PC-3 (cell line): ENCODE results near the gene MAGI1. TPM values are rescaled to one million over a fixed set of nuclear protein-coding genes. Genes with fewer than 3 reads are reported as not detected.

Source experiments
- ATAC-seq: fragments of 200-7000 bp; cut with Tn5 transposase; 2 replicates; pipeline ENCODE4 v1.9.1; 2020; ENCODE audit warnings: mild to moderate bottlenecking, moderate library complexity
- BruUV-seq: library from RNA; stranded (reverse); fragments of 400-500 nt; replicated peaks from 2 replicates; lab custom pipeline; 2021; lab: Mats Ljungman, UMichigan
- CTCF ChIA-PET: fragments of 300-600 bp; sonication (Branson Sonifier 250); formaldehyde crosslinking; loops from one replicate; lab custom pipeline; 2022; ENCODE audit warnings: antibody characterized with exemption; lab: Charles Lee
- POLR2A ChIA-PET: fragments of 300-600 bp; sonication (Branson Sonifier 250); formaldehyde crosslinking; loops from one replicate; lab custom pipeline; 2022; ENCODE audit warnings: antibody characterized with exemption; ENCODE audit not compliant: unreplicated experiment; lab: Charles Lee
- DNase-seq: peaks from one replicate; pipeline ENCODE4 v3.0.0-alpha.2; 2015
- H2AFZ ChIP-seq: fragments of 300-600 bp; sonication (generic); 2 replicates; pipeline ENCODE4 v1.6.0; 2016; ENCODE audit warnings: antibody characterized with exemption, low read length
- H3F3A ChIP-seq: fragments of 300-600 bp; sonication (generic); one replicate; pipeline ENCODE4 v1.6.0; 2017; ENCODE audit warnings: antibody characterized with exemption, low read length, control low read depth, mild to moderate bottlenecking; ENCODE audit not compliant: unreplicated experiment
- H3K27ac ChIP-seq: fragments of 300-600 bp; sonication (generic); 2 replicates; pipeline ENCODE4 v1.5.1; 2016; ENCODE audit warnings: mild to moderate bottlenecking, low read length
- H3K27me3 ChIP-seq: fragments of 300-600 bp; sonication (generic); 2 replicates; pipeline ENCODE4 v1.6.1; 2016; ENCODE audit warnings: low read length, mixed read lengths
- H3K36me3 ChIP-seq: fragments of 300-600 bp; sonication (generic); 2 replicates; pipeline ENCODE4 v1.6.1; 2016; ENCODE audit warnings: low read depth, mixed run types, low read length, mixed read lengths
- H3K4me1 ChIP-seq: fragments of 300-600 bp; sonication (generic); 2 replicates; pipeline ENCODE4 v1.5.1; 2016; ENCODE audit warnings: low read length; ENCODE audit not compliant: insufficient read depth
- H3K4me2 ChIP-seq: fragments of 300-600 bp; sonication (generic); 2 replicates; pipeline ENCODE4 v1.6.0; 2016; ENCODE audit warnings: low read length
- H3K4me3 ChIP-seq: fragments of 300-600 bp; sonication (generic); 2 replicates; pipeline ENCODE4 v1.5.1; 2016; ENCODE audit warnings: mild to moderate bottlenecking, low read length, mixed read lengths
- H3K79me2 ChIP-seq: fragments of 300-600 bp; sonication (generic); 2 replicates; pipeline ENCODE4 v1.6.1; 2017; ENCODE audit warnings: low read length, mixed read lengths
- H3K9ac ChIP-seq: fragments of 300-600 bp; sonication (generic); 2 replicates; pipeline ENCODE4 v1.6.0; 2016; ENCODE audit warnings: mild to moderate bottlenecking, low read length
- H3K9me2 ChIP-seq: fragments of 300-600 bp; sonication (generic); replicated peaks from 2 replicates; pipeline ENCODE4 v1.6.1; 2016; ENCODE audit warnings: mixed run types, low read length, mixed read lengths
- H3K9me3 ChIP-seq: fragments of 300-600 bp; sonication (generic); 2 replicates; pipeline ENCODE4 v1.6.1; 2016; ENCODE audit warnings: low read length, mixed read lengths
- H4K20me1 ChIP-seq: fragments of 300-600 bp; sonication (generic); 2 replicates; pipeline ENCODE4 v1.6.1; 2016; ENCODE audit warnings: low read length, mixed read lengths
- CTCF ChIP-seq: fragments of 300-600 bp; sonication (generic); conservative IDR thresholded peaks from 2 replicates; pipeline ENCODE4 v1.5.1; 2017; ENCODE audit warnings: antibody characterized with exemption, low read depth, mild to moderate bottlenecking, low read length
- EZH2 ChIP-seq: fragments of 300-600 bp; sonication (generic); IDR thresholded peaks from one replicate; pipeline ENCODE4 v1.6.1; 2017; ENCODE audit warnings: antibody characterized with exemption, mild to moderate bottlenecking, low read length; ENCODE audit not compliant: unreplicated experiment
- EZH2phosphoT487 ChIP-seq: fragments of 300-600 bp; sonication (generic); IDR thresholded peaks from 2 replicates; pipeline ENCODE4 v1.6.1; 2018; ENCODE audit warnings: mild to moderate bottlenecking, antibody characterized with exemption, low read length, borderline replicate concordance
- intact Hi-C: fragments of 100-400 bp; cut with micrococcal nuclease; formaldehyde crosslinking; loops from 2 replicates; pipeline ENCODE4 v1.9.0; 2023
- total RNA-seq: library from RNA; depleted of rRNA; stranded (reverse); fragments of >200 nt; gene quantifications from 2 replicates; pipeline ENCODE4 v1.2.3, GENCODE V29; 2014

Gene MAGI1
- total RNA-seq, 1 experiment from 2014 or later: 8.9 TPM

GRCh38 chr3:65854606-65855304, 184.0 kb downstream of the MAGI1 start:
- no peak overlapping the region for H3K4me3 ChIP-seq
- H3K4me1 ChIP-seq: peaks cover 7% of the 10 kb centered on the region
- no peaks in the 10 kb centered on the region for H4K20me1 ChIP-seq
- TF ChIP-seq CTCF (no peak), EZH2 (no peak), EZH2phosphoT487 (no peak)
- H3K9me3 ChIP-seq: no peaks in the 10 kb centered on the region
- peak overlapping the region; percentile 34; the same call in 1 of the 2 replicates for H3K4me2 ChIP-seq
- intact Hi-C loops: no loop called here
- H3K79me2 ChIP-seq: no peaks in the 10 kb centered on the region
- ChIA-PET CTCF (no interaction called here), POLR2A (no interaction called here)
- DNase-seq (peak; percentile 27), ATAC-seq (peak; percentile 70)
- H3K27me3 ChIP-seq: no peaks in the 10 kb centered on the region
- H3K9ac ChIP-seq: no peak overlapping the region
- no peaks in the 10 kb centered on the region for H3K36me3 ChIP-seq
- H3K9me2 ChIP-seq: no peaks in the 10 kb centered on the region
- no TSS peak for BruUV-seq
- no peak overlapping the region for H3K27ac ChIP-seq
- no peaks in the 10 kb centered on the region for H3F3A ChIP-seq
- no peak overlapping the region for H2AFZ ChIP-seq

GRCh38 chr3:65851827-65852226, 186.9 kb downstream of the MAGI1 start:
- no peaks in the 10 kb centered on the region for H3F3A ChIP-seq
- TF ChIP-seq EZH2 (no peak), CTCF (no peak), EZH2phosphoT487 (no peak)
- H3K9ac ChIP-seq: no peak overlapping the region
- ChIA-PET CTCF (no interaction called here), POLR2A (no interaction called here)
- intact Hi-C loops: no loop called here
- H3K79me2 ChIP-seq: no peaks in the 10 kb centered on the region
- BruUV-seq: no TSS peak
- no peaks in the 10 kb centered on the region for H3K9me2 ChIP-seq
- H2AFZ ChIP-seq: no peak overlapping the region
- ATAC-seq (no peak), DNase-seq (peak; percentile 31)
- no peak overlapping the region for H3K4me3 ChIP-seq
- no peaks in the 10 kb centered on the region for H4K20me1 ChIP-seq
- peaks cover 7% of the 10 kb centered on the region for H3K4me1 ChIP-seq
- H3K36me3 ChIP-seq: no peaks in the 10 kb centered on the region
- H3K4me2 ChIP-seq: no peak overlapping the region
- no peak overlapping the region for H3K27ac ChIP-seq
- H3K9me3 ChIP-seq: no peaks in the 10 kb centered on the region
- no peaks in the 10 kb centered on the region for H3K27me3 ChIP-seq

GRCh38 chr3:65850261-65850660, 188.5 kb downstream of the MAGI1 start:
- Histone ChIP-seq H3K27ac (no peak overlapping the region), H3K79me2 (no peaks in the 10 kb centered on the region), H3K4me2 (no peak overlapping the region), H3K9ac (no peak overlapping the region), H3K9me3 (no peaks in the 10 kb centered on the region), H2AFZ (no peak overlapping the region), H3F3A (no peaks in the 10 kb centered on the region), H4K20me1 (no peaks in the 10 kb centered on the region), H3K27me3 (no peaks in the 10 kb centered on the region), H3K36me3 (no peaks in the 10 kb centered on the region), H3K4me1 (peaks cover 7% of the 10 kb centered on the region), H3K4me3 (no peak overlapping the region), H3K9me2 (no peaks in the 10 kb centered on the region)
- intact Hi-C loops: no loop called here
- TF ChIP-seq EZH2phosphoT487: no peak
- no peak for TF ChIP-seq CTCF
- no peak for TF ChIP-seq EZH2
- ChIA-PET POLR2A (no interaction called here), CTCF (no interaction called here)
- ATAC-seq (no peak), DNase-seq (no peak)
- no TSS peak for BruUV-seq
